GM15510 (cell line): ENCODE measurements around the gene SLC35F5.

ENCODE experiments used
- POLR2A ChIP-seq: IDR thresholded peaks from 3 replicates; pipeline ENCODE4 v1.6.1; 2011; ENCODE audit warnings: borderline replicate concordance; ENCODE audit not compliant: insufficient read length; ENCODE audit errors: extremely low read depth

SLC35F5 gene

GRCh38 chr2:113716291-113716690 is 40.2 kb downstream of the SLC35F5 start:
- TF ChIP-seq POLR2A = no peak

- TF ChIP-seq POLR2A = no peak
These were observed 43.5 kb downstream of the SLC35F5 start for GRCh38 chr2:113712941-113713340.

GRCh38 chr2:113711851-113712250 is 44.6 kb downstream of the SLC35F5 start:
- TF ChIP-seq POLR2A = no peak

- TF ChIP-seq POLR2A = no peak
These were observed 47.4 kb downstream of the SLC35F5 start for GRCh38 chr2:113709022-113709421.

- TF ChIP-seq POLR2A = no peak
These were observed 49.3 kb downstream of the SLC35F5 start for GRCh38 chr2:113707106-113707505.

- no peak for TF ChIP-seq POLR2A
These were observed 50.4 kb downstream of the SLC35F5 start for GRCh38 chr2:113705982-113706523.

- no peak for TF ChIP-seq POLR2A
These were observed 52.8 kb downstream of the SLC35F5 start for GRCh38 chr2:113703386-113704299.

GRCh38 chr2:113700186-113700841 is 56.1 kb downstream of the SLC35F5 start:
- no peak for TF ChIP-seq POLR2A

- no peak for TF ChIP-seq POLR2A
These were observed 57.5 kb downstream of the SLC35F5 start for GRCh38 chr2:113698892-113699447.

- no peak for TF ChIP-seq POLR2A
These were observed 58.9 kb downstream of the SLC35F5 start for GRCh38 chr2:113697516-113697915.

GRCh38 chr2:113694438-113694837 is 62.0 kb downstream of the SLC35F5 start:
- TF ChIP-seq POLR2A = no peak

GRCh38 chr2:113692698-113693428 is 63.6 kb downstream of the SLC35F5 start:
- no peak for TF ChIP-seq POLR2A

GRCh38 chr2:113686537-113686936 is 69.9 kb downstream of the SLC35F5 start:
- TF ChIP-seq POLR2A = no peak

GRCh38 chr2:113685471-113685870 is 71.0 kb downstream of the SLC35F5 start:
- no peak for TF ChIP-seq POLR2A
